Activated T-helper 17 cell treated with anti-CD3 and anti-CD28 coated beads, Interleukin-2, amount 50 U/mL, for 72 hours (primary cell): Measurements from ENCODE around the gene TTBK2. TPM values are rescaled to one million over a fixed set of nuclear protein-coding genes. Genes with fewer than 3 reads are reported as not detected.

Experiments
- ATAC-seq: fragments of 150-1000 bp; cut with Tn5 transposase; replicated peaks from 2 replicates; pipeline ENCODE4 v1.10.0; 2021; ENCODE audit warnings: mild to moderate bottlenecking, moderate library complexity
- H3K27ac Mint-ChIP-seq: one replicate; pipeline ENCODE4 v1.8.0; 2022; ENCODE audit warnings: mixed read lengths
- H3K27me3 Mint-ChIP-seq: one replicate; pipeline ENCODE4 v1.8.0; 2022; ENCODE audit warnings: mixed read lengths
- H3K36me3 Mint-ChIP-seq: one replicate; pipeline ENCODE4 v1.8.0; 2022; ENCODE audit warnings: low read depth, mild to moderate bottlenecking, mixed read lengths
- H3K4me1 Mint-ChIP-seq: one replicate; pipeline ENCODE4 v1.8.0; 2022; ENCODE audit warnings: mixed read lengths
- H3K4me3 Mint-ChIP-seq: one replicate; pipeline ENCODE4 v1.8.0; 2022; ENCODE audit warnings: mild to moderate bottlenecking, mixed read lengths
- H3K9me3 Mint-ChIP-seq: one replicate; pipeline ENCODE4 v1.8.0; 2022; ENCODE audit warnings: mixed read lengths
- total RNA-seq, 2 donors: library from RNA; stranded (reverse); gene quantifications; one replicate each; pipeline ENCODE4 v1.2.3, GENCODE V29; 2022

The TTBK2 gene
- total RNA-seq, 2 donors from 2014 or later, result 8.1 to 10.7 TPM

DNA sequence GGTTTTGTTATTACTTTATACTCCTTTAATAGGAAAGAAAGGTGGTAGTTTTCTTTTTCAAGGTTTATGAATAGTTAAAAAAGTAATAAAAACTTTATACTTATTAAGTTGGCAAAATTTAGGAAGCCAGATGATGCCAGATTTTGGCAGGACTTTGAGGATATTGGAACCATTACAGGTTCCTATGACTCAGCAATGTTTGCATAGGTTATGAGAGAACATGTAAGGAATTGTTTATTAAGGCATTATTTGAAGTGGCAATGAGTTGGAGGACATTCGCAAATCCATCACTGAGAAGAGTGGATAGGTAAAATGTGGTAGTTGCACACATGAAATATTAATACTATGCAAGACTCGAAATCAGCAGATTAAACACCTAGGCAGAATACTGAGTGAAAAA is 213.5 kb downstream of the TTBK2 start:
- no peaks in the 10 kb centered on the region for H3K27me3 Mint-ChIP-seq
- H3K9me3 Mint-ChIP-seq, result no peaks in the 10 kb centered on the region
- H3K4me1 Mint-ChIP-seq, result peaks cover 4% of the 10 kb centered on the region
- no peak overlapping the region for H3K4me3 Mint-ChIP-seq
- no peaks in the 10 kb centered on the region for H3K36me3 Mint-ChIP-seq
- no peak overlapping the region for H3K27ac Mint-ChIP-seq
- ATAC-seq, result no peak

GRCh38 chr15:42705336-42705735 is 215.2 kb downstream of the TTBK2 start:
- no peak for ATAC-seq

DNA sequence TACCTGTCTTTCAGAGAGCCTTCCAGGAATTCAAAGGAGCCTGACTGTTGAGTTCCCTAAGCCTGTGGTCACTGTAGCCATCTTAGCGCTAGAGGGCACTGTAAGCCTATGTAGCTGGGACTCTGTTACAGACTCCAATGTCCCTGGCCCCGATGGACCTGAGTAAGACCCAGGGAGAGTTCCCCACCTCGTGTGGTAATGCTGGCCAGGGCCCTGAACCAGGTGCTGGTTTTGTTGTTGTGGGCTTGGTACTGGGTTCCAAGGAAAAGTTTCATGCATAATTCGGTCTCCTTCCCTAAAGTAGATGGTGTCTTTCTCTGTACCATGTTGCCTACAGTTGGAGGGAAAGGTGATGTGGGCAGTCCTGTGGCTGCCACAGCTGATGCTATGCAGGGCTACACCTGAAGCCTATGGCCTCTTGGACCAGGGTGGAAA is 216.1 kb downstream of the TTBK2 start:
- Mint-ChIP-seq H3K27me3 (no peaks in the 10 kb centered on the region), H3K27ac (no peak overlapping the region), H3K4me1 (peaks cover 4% of the 10 kb centered on the region), H3K36me3 (no peaks in the 10 kb centered on the region), H3K4me3 (no peak overlapping the region), H3K9me3 (no peaks in the 10 kb centered on the region)
- peak; percentile 96 for ATAC-seq

More at GRCh38 chr15:42705336-42705735, 215.2 kb downstream of the TTBK2 start:
- no peaks in the 10 kb centered on the region for H3K9me3 Mint-ChIP-seq
- no peaks in the 10 kb centered on the region for H3K27me3 Mint-ChIP-seq
- no peak overlapping the region for H3K27ac Mint-ChIP-seq
- peaks cover 4% of the 10 kb centered on the region for H3K4me1 Mint-ChIP-seq
- H3K4me3 Mint-ChIP-seq, result no peak overlapping the region
- no peaks in the 10 kb centered on the region for H3K36me3 Mint-ChIP-seq

- no peak for ATAC-seq
- no peak overlapping the region for H3K4me3 Mint-ChIP-seq
- H3K27me3 Mint-ChIP-seq, result no peaks in the 10 kb centered on the region
- H3K36me3 Mint-ChIP-seq, result no peaks in the 10 kb centered on the region
- H3K4me1 Mint-ChIP-seq, result peaks cover under 1% of the 10 kb centered on the region
- no peak overlapping the region for H3K27ac Mint-ChIP-seq
- H3K9me3 Mint-ChIP-seq, result no peaks in the 10 kb centered on the region
Observed at GRCh38 chr15:42696626-42697025, 224.0 kb downstream of the TTBK2 start.

- Mint-ChIP-seq H3K27me3 (no peaks in the 10 kb centered on the region), H3K4me3 (no peak overlapping the region), H3K27ac (no peak overlapping the region), H3K36me3 (no peaks in the 10 kb centered on the region), H3K4me1 (peaks cover 5% of the 10 kb centered on the region), H3K9me3 (no peaks in the 10 kb centered on the region)
- ATAC-seq, result no peak
Observed at GRCh38 chr15:42695527-42696071, 225.0 kb downstream of the TTBK2 start.

- no peak for ATAC-seq
- Mint-ChIP-seq H3K4me3 (no peak overlapping the region), H3K27ac (no peak overlapping the region), H3K36me3 (no peaks in the 10 kb centered on the region), H3K4me1 (peaks cover 5% of the 10 kb centered on the region), H3K27me3 (no peaks in the 10 kb centered on the region), H3K9me3 (no peaks in the 10 kb centered on the region)
Observed at GRCh38 chr15:42694398-42694797, 226.2 kb downstream of the TTBK2 start.

DNA sequence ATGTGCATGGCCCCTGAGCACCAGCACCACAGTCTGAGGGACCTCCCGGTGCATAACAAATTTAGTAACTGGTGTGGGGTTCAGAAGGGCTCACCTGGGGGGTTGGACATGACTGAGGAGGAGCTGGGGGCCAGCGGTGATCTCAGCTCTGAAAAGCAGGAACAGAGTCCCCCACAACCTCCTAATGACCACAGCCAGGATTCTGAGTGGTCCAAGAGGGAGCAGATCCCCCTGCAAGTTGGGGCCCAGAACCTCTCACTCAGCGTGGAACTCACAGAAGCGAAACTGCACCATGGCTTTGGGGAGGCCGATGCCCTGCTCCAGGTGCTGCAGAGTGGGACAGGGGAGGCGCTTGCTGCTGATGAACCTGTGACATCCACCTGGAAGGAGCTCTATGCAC is 226.6 kb downstream of the TTBK2 start:
- Mint-ChIP-seq H3K9me3 (no peaks in the 10 kb centered on the region), H3K27me3 (no peaks in the 10 kb centered on the region), H3K4me1 (peaks cover 5% of the 10 kb centered on the region), H3K4me3 (no peak overlapping the region), H3K36me3 (no peaks in the 10 kb centered on the region), H3K27ac (no peak overlapping the region)
- no peak for ATAC-seq

GRCh38 chr15:42693496-42693895 is 227.1 kb downstream of the TTBK2 start:
- no peaks in the 10 kb centered on the region for H3K9me3 Mint-ChIP-seq
- H3K27me3 Mint-ChIP-seq, result no peaks in the 10 kb centered on the region
- H3K27ac Mint-ChIP-seq, result no peak overlapping the region
- no peaks in the 10 kb centered on the region for H3K36me3 Mint-ChIP-seq
- ATAC-seq, result no peak
- H3K4me1 Mint-ChIP-seq, result peaks cover 5% of the 10 kb centered on the region
- H3K4me3 Mint-ChIP-seq, result no peak overlapping the region

DNA sequence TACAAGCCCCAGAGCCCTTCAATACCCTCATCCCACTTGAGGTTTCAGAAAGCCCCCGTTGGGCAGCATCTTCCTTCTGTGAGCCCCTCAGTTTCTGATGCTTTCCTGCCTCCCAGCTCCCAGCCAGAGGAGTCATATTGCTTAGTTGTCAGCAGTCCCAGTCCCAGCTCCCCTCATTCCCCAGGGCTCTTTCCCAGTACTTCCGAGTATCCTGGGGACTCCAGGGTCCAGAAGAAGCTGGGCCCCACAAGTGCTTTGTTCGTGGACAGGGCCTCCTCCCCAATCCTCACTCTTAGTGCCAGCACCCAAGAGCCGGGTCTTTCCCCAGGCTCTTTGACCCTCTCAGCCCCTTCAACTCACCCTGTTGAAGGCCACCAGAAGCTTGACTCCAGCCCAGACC is 227.6 kb downstream of the TTBK2 start:
- Mint-ChIP-seq H3K9me3 (no peaks in the 10 kb centered on the region), H3K27me3 (no peaks in the 10 kb centered on the region), H3K4me3 (no peak overlapping the region), H3K4me1 (peaks cover 5% of the 10 kb centered on the region), H3K27ac (no peak overlapping the region), H3K36me3 (no peaks in the 10 kb centered on the region)
- no peak for ATAC-seq

DNA sequence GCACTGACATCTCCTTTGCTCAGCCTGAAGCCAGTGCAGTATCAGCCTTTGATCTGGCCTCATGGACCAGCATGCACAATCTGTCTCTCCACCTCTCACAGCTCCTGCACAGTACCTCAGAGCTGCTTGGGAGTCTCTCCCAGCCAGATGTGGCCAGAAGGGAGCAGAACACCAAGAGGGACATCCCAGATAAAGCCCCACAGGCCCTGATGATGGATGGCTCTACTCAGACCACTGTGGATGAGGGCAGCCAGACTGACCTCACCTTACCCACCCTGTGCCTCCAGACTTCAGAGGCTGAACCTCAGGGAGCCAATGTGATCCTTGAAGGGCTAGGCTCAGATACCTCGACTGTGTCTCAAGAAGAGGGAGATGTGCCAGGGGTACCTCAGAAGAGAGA is 228.0 kb downstream of the TTBK2 start:
- no peaks in the 10 kb centered on the region for H3K36me3 Mint-ChIP-seq
- no peaks in the 10 kb centered on the region for H3K27me3 Mint-ChIP-seq
- H3K9me3 Mint-ChIP-seq, result no peaks in the 10 kb centered on the region
- ATAC-seq, result no peak
- H3K4me1 Mint-ChIP-seq, result peaks cover 5% of the 10 kb centered on the region
- H3K27ac Mint-ChIP-seq, result no peak overlapping the region
- no peak overlapping the region for H3K4me3 Mint-ChIP-seq

DNA sequence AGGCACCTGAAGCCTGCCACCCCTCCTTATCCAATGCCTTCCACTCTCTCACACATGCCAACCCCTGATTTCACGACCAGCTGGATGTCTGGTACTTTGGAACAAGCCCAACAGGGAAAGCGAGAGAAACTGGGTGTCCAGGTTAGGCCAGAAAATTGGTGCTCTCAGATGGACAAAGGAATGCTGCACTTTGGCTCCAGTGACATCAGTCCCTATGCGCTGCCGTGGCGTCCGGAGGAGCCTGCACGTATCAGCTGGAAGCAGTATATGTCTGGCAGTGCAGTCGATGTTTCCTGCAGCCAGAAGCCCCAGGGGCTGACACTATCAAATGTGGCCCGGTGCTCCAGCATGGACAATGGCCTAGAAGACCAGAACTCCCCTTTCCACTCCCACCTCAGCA is 228.8 kb downstream of the TTBK2 start:
- Mint-ChIP-seq H3K27me3 (no peaks in the 10 kb centered on the region), H3K27ac (peak overlapping the region; percentile 51), H3K4me1 (peaks cover 5% of the 10 kb centered on the region), H3K36me3 (no peaks in the 10 kb centered on the region), H3K9me3 (no peaks in the 10 kb centered on the region), H3K4me3 (no peak overlapping the region)
- no peak for ATAC-seq

DNA sequence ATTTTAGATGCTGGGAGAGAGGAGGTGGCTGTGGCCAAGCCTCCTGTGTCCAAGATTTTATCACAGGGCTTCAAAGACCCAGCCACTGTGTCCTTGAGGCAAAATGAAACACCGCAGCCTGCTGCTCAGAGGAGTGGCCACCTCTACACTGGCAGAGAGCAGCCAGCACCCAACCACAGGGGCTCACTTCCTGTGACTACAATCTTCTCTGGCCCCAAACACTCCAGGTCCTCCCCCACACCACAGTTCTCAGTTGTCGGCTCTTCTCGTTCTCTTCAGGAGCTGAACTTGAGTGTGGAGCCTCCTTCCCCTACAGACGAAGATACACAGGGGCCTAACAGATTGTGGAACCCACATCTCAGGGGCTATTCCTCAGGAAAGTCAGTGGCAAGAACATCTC is 229.3 kb downstream of the TTBK2 start:
- ATAC-seq, result peak; percentile 87
- Mint-ChIP-seq H3K36me3 (no peaks in the 10 kb centered on the region), H3K4me3 (no peak overlapping the region), H3K9me3 (no peaks in the 10 kb centered on the region), H3K27ac (peak overlapping the region; percentile 51), H3K27me3 (no peaks in the 10 kb centered on the region), H3K4me1 (peaks cover 5% of the 10 kb centered on the region)

Other genes starting within 250 kb of the TTBK2 start
- 10 to 100 TPM; 20.4 to 23.7 TPM for gene CDAN1, start 183.7 kb downstream of the TTBK2 start, total RNA-seq
- gene UBR1, start 185.3 kb upstream of the TTBK2 start, total RNA-seq, result 10 to 100 TPM; 33.3 to 37.4 TPM
- gene TMEM62, start 212.8 kb upstream of the TTBK2 start, total RNA-seq, result 10 to 100 TPM; 15.7 to 21.4 TPM